Lung microvascular endothelial cell (primary cell): ENCODE results near the gene SLC6A4. TPM values are rescaled to one million over a fixed set of nuclear protein-coding genes. Genes with fewer than 3 reads are reported as not detected.
"Not testable (repeated sequence)": the region's sequence is repeated elsewhere in the genome, so short reads cannot be mapped to it uniquely, and the experiment has no call there.

Experiments
- DNase-seq, 2 donors: peaks; one replicate each; pipeline versions ENCODE4 v3.0.0 to v3.0.0-alpha.2; 2010; ENCODE audit warnings: low read depth in 2 of 2
- total RNA-seq: library from RNA; depleted of rRNA; stranded (reverse); fragments of >200 nt; gene quantifications from 2 replicates; pipeline ENCODE4 v1.2.1, GENCODE V29; 2014

Gene SLC6A4
- total RNA-seq, 1 donor from 2014 or later = 5.0 TPM

DNA sequence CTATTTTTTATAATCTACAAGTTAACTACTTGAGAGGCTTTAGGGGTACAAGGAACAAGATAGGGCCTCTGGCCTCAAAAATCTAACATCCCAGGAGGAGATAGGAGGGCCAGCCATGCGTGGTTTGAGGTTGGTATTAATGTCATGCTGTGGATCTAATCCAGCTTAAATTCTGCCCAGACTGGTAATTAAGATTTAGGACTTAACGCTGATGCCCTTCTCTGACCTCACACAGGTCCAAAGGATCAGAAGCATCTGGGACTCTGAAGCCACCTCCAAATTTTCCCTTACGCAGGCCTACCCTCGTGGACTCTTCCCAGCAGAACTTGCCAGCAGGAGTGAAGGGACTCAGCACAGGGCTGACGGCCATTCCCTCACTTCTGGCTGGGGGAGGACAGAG lies 15.1 kb downstream of the SLC6A4 start:
- DNase-seq = no peak

GRCh38 chr17:30219833-30220232 lies 15.7 kb downstream of the SLC6A4 start:
- DNase-seq = peak in 1 of 2 donors; percentile 40

GRCh38 chr17:30219315-30219714 lies 16.2 kb downstream of the SLC6A4 start:
- DNase-seq = no peak

GRCh38 chr17:30218799-30219198 lies 16.7 kb downstream of the SLC6A4 start:
- no peak for DNase-seq

- no peak for DNase-seq
These were observed 17.7 kb downstream of the SLC6A4 start for GRCh38 chr17:30217746-30218245.

DNA sequence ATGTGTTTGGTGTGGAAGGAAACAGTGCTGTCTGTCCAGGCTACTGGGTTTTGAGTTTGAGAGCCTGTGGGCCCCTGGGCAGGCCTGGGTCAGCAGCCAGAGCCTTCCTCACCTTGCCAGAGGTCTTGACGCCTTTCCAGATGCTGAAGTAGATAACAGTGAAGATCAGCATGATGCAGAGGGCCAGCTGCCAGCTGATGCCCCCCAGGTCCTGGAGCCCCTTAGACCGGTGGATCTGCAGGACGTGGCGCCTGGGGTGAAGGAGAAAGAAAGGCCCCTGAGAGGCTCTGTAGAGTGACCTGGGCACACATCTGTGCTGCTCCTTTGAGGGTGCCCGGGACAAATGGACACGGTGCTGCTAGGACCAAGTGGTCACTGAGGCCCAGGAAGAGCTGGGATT lies 18.4 kb downstream of the SLC6A4 start:
- no peak for DNase-seq

DNA sequence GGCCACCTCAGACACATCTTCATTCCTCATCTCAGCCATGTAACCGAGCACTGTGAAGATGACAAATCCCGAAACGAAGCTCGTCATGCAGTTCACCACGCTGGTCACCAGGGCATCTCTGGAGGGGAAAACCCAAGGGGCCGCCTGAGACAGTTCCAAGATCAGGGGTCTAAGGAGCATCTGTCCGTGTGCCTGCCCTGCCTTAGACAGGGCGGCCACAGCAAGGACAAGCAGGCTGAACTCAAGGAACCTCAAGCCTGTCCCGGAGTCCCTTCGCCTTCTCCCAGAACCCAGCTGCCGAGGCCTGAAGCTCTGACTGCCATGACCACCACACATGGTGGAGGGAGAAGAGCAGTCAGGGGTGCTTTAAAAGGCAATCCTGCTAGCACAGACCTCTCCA lies 22.7 kb downstream of the SLC6A4 start:
- DNase-seq = no peak

DNA sequence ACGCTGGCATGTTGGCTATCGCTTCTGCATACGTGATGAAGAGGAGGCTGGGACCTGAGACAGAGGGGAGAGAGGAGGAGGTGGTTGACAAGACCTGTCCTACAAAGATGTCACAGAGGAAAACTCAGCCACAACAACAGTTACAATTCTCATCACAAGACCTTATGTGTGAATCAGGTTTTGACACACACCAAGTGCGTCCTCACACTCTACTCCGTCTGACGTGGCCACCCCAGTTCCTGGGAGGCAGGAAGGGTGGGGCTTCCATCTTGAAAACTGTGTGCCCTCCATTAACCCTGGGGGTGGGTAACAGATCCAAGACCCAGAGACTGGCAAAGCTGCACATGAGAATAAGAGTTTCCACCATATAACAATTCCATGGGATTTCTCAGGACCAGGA lies 24.1 kb downstream of the SLC6A4 start:
- no peak for DNase-seq

- no peak for DNase-seq
These were observed 24.6 kb downstream of the SLC6A4 start for GRCh38 chr17:30210901-30211300.

- no peak for DNase-seq
These were observed 25.1 kb downstream of the SLC6A4 start for GRCh38 chr17:30210366-30210765.

DNA sequence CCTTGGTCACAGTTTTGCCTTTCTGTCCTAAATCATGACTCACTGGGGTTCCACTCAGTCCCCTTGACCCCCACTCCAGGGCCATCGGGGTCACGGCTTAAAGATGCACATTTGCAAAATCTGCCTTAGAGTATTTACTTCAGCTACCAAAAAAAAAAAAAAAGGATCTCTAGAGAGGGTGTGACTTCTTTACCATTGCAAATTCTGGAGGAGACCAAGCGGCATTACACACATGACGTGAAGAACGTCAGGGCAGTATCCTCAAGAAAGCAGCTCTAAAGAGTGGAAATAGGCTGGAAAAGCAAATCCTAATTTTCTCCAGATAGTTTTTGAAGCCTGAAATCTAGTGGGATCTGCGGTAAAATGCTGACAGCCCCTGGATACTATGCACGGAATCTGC lies 25.6 kb downstream of the SLC6A4 start:
- DNase-seq = no peak

DNA sequence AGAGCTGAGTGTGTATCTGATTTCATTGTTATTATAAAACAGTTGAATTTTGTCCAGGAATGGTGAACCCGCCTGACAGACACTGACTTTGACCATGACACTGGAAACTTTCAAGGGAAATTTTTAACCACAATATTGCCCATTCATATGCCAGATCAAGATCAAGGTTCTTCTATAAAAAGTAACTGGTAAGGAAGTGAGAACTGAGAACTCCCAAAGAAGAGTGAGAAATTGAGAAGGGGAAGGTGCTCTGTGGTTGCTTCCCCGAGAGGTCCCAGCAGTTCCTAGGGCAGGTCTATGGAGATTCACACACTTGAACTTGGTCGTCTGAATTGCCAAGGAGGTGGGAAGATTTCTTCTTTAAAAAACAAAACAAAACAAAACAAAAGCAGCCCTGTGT lies 27.3 kb downstream of the SLC6A4 start:
- DNase-seq = peak in 1 of 2 donors; percentile 73

DNA sequence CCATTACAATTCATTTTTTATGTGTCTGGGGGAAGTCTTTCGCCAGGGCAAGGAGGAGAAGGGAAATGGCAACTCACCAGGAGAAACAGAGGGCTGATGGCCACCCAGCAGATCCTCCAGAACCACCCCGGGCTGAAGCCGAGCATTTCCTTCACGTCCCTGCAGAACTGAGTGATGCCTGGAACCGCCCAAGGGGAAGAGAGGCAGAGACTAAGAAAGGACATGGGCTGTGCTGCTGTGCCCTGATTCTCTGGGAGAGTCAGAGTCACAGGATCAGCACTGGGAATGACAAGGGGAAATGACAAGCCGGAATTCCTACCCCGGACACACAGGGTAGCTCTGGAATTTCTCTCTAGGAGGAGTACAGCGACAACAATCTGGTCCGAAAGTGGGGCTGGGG lies 27.8 kb downstream of the SLC6A4 start:
- DNase-seq = peak; percentile 56 to 95

- DNase-seq = peak in 1 of 2 donors; percentile 7
These were observed 32.0 kb downstream of the SLC6A4 start for GRCh38 chr17:30203471-30203981.

- DNase-seq = not testable (repeated sequence)
These were observed 34.8 kb downstream of the SLC6A4 start for GRCh38 chr17:30200656-30201055.

GRCh38 chr17:30200106-30200505 lies 35.4 kb downstream of the SLC6A4 start:
- DNase-seq = no peak

DNA sequence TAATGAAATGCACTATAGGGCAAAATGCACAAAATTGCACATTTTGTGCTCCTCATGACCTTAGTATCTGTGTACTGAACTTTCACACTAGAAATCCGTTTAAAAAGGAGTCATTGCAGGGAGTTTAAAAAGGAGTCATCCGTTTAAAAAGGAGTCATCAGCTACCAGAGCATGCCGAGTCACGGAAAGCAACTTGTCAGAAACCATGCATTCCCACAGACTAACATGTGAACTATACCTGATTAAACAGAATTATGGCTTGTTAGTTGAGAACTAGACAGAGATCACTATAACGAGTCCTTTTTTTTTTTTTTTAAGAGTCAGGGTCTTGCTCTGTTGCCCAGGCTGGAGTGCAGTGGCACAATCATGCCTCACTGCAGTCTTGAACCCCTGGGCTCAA lies 35.9 kb downstream of the SLC6A4 start:
- DNase-seq = no peak

DNA sequence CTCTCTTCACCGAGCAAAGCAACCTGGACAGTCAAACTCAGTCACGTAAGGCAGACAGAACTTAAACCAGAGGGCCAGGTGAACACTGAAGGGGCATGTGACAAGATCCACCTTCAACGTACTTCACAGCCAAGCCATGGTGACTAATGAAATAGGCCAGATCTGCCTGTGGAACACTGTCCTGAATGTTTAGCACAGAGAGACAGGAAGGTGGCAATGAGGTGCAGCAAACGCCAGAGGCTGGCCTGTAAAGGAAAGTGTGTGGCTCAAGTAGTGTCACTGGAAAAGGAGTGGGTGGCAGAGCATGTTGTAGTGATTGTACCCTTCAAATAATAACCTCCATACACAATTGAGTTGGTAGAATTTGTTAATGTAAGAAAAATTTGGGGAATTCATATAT lies 38.1 kb downstream of the SLC6A4 start:
- no peak for DNase-seq

- no peak for DNase-seq
These were observed 39.0 kb downstream of the SLC6A4 start for GRCh38 chr17:30196504-30196903.

- DNase-seq = no peak
These were observed 44.4 kb downstream of the SLC6A4 start for GRCh38 chr17:30191072-30191471.

DNA sequence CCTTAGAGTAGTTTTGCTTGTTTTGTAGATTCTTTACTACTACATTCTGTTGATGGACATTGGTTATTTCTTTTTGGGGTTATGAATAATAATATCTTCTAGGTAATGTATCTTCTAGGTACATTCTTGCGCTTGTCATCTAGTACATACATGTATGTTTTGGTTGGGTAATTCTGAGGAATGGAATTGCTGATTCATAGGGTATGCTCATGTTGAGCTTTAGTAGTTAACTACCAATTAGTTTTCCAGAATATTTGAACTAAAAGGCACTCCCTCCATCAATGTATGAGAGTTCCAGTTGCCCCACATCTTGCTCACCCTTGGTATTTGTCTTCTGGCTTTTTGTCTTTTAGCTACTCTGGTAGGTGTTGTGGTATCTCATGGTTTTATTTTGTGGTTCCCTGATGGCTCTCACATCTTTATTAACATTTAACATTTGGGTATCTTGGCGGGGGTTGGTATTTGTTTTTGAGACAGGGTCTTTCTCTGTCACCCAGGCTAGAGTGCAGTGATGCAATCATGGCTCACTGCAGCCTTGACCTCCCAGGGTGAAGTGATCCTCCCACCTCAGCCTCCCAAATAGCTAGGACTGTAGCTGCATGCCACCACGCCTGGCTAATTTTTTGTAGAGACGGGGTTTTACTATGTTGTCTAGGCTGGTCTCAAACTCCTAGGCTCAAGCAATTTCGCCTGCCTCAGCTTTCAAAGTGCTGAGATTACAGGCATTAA lies 47.1 kb downstream of the SLC6A4 start:
- DNase-seq = no peak

DNA sequence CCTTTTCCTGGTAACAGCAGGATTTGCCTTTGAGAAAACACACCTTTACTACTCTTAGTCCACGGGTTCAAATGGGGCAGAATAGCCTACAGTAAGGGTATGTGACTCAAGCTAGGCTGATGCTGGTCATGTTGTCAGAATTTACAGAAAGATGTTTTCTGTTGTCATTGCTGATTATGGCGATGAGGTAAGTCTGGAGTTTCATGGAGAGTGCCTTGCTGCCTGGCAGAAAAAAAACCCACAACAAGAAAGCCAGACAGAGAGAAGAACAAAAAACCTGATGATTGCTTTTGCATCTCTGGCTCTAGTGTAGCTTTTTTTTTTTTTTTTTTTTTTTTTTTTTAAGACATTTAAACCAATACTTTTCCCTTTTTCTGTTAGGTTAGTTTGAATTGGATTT lies 47.9 kb downstream of the SLC6A4 start:
- DNase-seq = no peak

DNA sequence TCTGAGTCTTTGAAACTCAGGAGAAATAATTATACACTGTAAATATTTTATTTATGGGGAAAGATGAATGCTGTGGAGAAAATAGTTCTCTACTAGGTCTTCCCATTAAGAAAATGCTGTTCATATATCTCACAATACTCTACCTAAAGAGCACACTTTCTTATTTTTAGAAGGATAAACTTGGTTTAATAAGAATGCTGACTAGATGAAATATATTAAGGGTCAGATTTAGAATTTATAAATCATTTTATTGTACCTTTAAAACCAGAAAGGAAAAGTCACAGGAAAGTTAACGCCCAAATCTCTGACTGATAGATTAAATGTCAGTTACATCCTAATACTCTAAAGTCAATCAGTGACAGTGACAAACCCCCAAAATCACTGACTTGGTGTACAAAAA lies 48.7 kb downstream of the SLC6A4 start:
- DNase-seq = no peak
